SK-N-MC (cell line): ENCODE data around the gene EPHA3.

ENCODE experiments used
- EZH2 ChIP-seq: fragments of 200-600 bp; sonication (generic); IDR thresholded peaks from one replicate; pipeline ENCODE4 v1.6.1; 2017; ENCODE audit warnings: antibody characterized with exemption
- POLR2AphosphoS5 ChIP-seq: IDR thresholded peaks from 2 replicates; pipeline ENCODE4 v1.6.1; 2012; ENCODE audit warnings: mild to moderate bottlenecking, low read depth, low read length, borderline replicate concordance

GRCh38 chr3:89217148-89217685, 109.8 kb downstream of the EPHA3 start:
- TF ChIP-seq EZH2 = no peak
- no peak for TF ChIP-seq POLR2AphosphoS5
